HG03095 (cell line): ENCODE measurements around the gene ZBTB49.
"Not testable (repeated sequence)": the region's sequence is repeated elsewhere in the genome, so short reads cannot be mapped to it uniquely, and the experiment has no call there.

Source experiments
- ATAC-seq: cut with Tn5 transposase; IDR thresholded peaks from one replicate; pipeline ENCODE4 v1.9.1; 2021; ENCODE audit warnings: moderate library complexity; ENCODE audit not compliant: unreplicated experiment

The ZBTB49 gene, protein sequence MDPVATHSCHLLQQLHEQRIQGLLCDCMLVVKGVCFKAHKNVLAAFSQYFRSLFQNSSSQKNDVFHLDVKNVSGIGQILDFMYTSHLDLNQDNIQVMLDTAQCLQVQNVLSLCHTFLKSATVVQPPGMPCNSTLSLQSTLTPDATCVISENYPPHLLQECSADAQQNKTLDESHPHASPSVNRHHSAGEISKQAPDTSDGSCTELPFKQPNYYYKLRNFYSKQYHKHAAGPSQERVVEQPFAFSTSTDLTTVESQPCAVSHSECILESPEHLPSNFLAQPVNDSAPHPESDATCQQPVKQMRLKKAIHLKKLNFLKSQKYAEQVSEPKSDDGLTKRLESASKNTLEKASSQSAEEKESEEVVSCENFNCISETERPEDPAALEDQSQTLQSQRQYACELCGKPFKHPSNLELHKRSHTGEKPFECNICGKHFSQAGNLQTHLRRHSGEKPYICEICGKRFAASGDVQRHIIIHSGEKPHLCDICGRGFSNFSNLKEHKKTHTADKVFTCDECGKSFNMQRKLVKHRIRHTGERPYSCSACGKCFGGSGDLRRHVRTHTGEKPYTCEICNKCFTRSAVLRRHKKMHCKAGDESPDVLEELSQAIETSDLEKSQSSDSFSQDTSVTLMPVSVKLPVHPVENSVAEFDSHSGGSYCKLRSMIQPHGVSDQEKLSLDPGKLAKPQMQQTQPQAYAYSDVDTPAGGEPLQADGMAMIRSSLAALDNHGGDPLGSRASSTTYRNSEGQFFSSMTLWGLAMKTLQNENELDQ

DNA sequence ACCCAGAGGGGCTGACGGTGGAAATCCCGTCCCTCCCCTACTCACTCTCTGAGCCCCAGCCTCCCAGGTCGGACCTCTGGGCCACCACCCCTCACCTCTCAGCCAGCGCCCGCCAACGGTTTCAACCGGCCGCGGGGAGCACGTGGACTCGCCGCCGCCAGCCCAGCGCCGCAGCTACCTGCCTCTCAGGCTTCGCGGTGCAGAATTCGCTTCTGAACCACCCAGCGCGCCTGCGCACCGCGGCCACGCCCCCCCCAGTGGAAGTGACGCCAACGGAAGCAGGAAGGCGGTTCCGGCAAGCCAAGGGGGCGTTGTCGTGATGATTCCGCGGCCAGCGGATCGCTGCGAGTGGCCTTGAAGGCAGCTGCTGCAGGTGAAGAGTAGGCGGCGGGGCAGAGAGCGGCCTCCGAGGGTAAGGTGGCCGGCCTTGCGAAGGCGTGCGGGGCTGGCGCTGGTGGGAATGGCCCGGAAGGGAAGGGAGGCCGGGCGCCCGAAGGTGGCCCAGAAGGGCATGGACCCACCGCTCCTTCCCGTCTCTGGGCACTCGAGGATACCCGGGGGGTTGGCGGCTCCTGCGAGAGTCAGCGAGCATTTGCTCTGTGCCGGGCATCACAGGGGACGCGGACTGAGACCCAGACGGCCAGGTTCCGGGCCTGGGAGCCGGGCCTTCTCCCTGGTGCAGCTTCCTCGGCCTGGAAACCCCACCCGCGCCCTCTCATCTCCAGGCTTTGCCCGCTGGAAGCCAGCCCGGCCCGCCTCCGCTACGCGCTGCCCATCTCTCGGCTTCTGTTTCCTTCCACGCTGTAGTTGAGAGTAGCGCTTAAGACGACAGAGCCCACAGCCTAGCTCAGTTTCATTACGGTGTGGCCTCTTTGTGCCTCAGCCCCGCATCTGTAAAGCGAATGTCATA lies at the start of gene ZBTB49, which contains the start of gene LYAR:
TSS of gene ZBTB49 (plus strand) at position 311 of the 910 bp plus-strand sequence. CDS start 9,695 bp downstream, outside the sequence.
TSS of gene LYAR (minus strand) at position 214 of the 910 bp plus-strand sequence. CDS start 6,412 bp downstream, outside the sequence.
- peak; percentile 93 for ATAC-seq

DNA sequence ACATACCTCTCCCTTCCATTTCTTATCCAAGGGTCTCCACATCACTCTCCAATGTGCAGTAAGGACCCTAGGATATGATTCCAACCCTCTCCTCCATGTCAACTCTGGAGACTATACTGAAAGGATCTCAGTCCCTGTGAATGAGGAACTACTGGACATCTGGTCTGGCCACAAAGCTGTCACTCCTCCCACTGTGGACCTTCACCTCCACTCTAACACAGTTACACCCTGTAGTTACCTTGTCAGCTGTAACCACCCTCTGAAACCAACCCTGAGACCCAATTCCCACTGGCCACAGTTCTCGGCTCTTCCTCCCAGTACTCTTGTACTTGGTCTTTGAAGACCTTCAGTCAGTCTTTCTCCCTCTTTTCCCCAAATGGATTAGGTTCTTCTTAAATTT lies 44.9 kb upstream of the ZBTB49 start:
- no peak for ATAC-seq

DNA sequence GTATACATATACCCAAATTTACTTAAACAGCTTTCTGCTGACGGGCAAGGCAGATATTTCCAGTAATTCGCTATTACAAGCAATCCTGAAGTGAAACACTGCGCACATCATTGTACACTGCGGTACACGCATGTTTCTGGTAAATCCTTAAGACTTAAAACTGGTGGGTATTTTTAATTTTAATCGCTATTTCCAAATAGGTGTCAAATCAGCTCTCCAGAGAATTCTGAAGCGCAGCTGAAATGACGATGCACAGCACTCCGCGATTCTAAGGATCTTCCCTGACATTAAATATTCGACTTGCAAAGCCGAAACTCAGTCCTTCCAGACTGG lies 42.4 kb upstream of the ZBTB49 start:
- ATAC-seq: peak; percentile 11

DNA sequence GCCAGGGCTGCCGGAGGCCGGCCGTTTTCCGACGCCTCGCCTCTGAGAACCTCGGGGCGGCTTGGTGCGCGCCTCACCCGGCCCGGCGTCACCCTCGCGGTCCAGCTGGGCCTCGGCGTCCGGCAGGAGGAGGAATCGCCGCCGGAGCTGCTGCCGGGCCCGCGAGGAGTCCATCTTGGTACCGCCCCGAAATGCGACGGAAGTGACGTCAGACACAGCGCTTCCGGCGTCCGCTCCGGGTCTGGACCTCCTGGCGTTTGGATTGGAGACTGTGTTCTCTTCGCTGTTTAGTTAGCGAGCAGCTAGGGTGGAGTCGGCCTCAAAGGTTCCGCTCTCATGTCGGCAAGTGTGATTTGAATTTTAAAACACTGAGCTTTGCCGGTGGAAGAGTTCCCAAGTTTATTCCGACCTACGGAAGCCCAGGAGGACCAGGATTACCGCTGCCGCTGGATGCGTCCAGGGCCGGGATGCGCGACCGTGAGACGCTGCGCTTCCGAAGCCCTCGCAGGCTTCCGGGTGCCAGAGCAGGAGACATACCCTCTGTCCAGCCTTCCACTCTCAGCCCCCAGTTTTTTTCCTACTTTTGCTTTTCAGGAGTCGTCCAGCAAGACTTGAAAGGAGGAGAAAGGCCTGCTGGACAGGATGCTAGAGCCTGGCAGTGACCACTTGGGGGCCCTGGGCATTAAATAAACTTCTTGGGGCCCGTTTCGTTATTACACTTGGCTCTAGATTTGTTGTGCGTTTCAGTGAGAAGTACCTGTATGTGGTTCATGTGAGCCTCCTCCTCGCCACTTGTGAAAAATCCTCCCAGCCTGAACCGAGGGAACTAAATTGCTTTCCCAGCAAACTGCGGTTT lies 41.8 kb upstream of the ZBTB49 start, which contains the start of gene TMEM128:
TSS of gene TMEM128 (minus strand) at position 195 of the 856 bp plus-strand sequence. CDS start at position 174, 21 bp downstream.
- ATAC-seq: peak; percentile 94

DNA sequence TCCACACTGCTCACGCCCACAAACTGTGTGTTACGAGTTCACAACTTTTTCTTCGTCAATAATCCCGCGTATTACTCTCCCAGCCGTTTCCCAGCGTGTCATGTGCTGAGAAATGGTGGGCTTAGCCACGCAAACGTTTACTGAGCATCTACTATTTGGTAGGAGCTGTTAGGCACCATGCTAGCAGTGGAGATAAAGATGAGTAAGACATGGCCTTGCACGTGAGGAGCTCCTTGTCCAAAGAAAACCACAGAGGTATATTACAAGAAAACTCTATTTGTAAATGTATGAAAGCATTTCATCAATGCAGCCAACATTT lies 41.2 kb upstream of the ZBTB49 start:
- ATAC-seq: no peak

DNA sequence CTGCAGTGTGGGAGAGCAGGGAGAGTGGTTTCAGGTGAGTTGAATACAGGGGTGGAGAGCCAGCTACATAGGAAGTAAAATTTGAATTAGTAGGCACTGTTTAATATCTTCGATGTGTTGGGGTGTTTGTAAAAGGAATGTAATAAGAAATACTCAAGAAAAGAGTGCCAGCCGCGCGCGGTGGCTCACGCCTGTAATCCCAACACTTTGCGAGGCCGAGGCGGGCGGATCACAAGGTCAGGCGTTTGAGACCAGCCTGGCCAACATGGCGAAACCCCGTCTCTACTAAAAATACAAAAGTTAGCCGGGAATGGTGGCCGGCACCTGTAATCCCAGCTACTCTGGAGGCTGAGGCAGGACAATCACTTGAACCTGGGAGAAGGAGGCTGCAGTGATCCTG lies 40.7 kb upstream of the ZBTB49 start:
- ATAC-seq: not testable (repeated sequence)

DNA sequence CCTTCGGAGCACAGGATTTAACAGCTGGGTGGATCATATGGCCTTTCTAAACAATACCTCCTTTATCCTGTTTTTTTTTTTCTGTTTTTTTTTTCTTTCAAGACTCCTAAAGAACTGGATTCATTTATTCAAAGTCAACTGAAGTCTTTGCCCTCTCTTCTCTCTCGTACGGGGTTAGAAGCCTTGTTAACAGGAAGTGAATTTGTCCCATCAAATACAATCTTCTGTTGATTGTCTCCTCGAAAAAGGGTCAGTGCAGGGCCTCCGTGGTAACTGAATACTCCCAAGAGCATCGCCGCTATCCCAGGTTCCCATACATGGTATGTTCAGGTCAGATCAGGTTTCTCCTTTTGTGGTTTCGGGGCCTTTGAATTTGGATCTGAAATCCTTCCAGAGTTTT lies 40.2 kb upstream of the ZBTB49 start:
- ATAC-seq: no peak

DNA sequence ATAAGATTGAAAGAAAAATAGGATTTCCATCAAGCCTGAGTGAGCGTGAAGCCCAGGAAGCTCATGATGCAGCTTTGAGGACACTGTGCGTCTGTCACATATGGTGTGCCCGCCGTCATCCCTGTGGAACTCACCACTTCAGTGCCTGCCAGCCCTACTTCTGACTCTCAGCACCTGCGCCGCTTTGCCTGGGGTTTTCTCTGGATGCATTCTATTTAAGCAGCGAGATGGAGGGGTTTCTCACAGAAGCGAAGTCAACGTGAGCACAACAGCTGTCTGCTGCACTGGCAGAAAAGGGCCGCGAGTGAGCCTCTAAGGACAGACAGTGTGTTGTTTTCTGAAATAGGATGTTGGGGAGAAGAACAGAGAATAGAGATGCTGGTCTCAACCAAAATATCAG lies 35.9 kb upstream of the ZBTB49 start:
- ATAC-seq: no peak

DNA sequence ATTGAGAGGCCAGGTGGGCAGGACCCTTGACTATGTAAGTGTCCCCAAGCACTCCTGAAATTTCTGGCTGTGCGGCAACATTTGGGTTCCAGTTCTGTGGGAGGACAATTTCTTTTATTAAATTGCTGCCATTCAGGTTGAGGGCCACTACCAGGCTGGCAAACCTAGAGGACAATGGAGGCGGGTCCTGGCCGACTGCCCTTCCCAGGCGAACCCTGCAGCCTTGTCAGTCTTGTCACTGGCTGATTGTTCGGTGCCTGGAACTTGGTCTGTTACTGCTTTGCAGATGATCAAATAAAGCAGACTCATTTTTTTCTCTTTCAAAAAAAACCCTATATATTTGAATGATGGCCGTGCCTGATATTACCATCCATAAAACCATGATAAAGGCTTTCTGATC lies 35.4 kb upstream of the ZBTB49 start:
- ATAC-seq: no peak

DNA sequence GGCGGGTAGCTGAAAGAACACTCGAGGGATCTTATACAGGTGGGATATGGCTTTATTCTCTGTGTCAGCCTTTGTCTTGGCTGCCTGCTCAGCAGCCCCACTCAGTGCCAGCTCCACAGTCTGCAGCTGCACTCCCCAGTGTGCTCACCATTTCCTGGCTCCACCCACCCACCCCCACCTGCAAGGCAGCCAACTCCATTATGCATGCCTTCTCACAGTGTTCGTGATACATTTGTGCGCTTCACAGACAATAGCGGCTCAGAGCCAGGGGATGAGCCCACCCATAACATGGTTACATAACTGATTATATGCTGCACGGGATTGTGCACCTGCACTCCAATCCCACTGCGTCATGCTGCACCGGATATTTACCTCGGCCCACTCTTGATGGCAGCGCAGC lies 33.3 kb upstream of the ZBTB49 start:
- ATAC-seq: no peak

DNA sequence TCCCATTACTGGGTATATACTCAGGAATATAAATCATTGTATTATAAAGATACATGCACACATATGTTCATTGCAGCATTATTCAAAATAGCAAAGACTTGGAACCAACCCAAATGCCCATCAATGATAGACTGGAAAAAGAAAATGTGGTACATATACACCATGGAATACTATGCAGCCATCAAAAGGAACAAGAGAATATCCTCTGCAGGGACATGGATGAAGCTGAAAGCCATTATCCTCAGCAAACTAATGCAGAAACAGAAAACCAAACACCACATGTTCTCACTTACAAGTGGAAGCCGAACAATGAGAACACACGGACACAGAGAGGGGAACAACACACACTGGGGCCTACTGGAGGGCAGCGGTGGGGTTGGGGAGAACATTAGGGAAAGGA lies 32.3 kb upstream of the ZBTB49 start:
- ATAC-seq: not testable (repeated sequence)

DNA sequence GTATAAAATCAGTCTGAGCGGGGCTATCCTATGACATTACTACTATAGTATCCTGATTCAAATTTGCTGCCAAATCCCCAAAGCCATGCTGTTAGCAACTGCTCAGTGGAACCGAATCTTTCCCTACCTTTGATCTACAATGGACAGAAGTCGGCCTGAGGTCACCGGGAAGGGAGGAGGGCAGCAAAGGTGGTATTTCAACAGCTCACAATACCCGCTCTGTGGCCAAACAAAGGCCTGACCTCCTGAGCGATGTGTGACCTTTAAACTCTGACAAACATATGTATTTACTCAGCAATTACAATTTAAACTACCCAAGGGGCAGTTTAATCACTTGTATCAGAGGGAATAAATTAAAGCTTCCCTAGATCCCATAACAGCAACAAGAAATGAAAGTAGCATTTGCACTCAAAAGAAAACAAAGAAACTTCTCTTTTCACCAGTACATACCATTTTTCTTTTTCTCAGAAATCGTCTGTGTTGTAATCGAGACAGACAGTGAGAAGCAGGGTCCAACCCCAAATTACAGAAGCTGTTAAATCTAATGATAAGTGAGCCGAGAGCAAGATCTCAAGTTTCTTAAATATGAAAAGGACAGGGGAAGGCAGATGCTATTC lies 30.5 kb upstream of the ZBTB49 start:
- ATAC-seq: no peak

DNA sequence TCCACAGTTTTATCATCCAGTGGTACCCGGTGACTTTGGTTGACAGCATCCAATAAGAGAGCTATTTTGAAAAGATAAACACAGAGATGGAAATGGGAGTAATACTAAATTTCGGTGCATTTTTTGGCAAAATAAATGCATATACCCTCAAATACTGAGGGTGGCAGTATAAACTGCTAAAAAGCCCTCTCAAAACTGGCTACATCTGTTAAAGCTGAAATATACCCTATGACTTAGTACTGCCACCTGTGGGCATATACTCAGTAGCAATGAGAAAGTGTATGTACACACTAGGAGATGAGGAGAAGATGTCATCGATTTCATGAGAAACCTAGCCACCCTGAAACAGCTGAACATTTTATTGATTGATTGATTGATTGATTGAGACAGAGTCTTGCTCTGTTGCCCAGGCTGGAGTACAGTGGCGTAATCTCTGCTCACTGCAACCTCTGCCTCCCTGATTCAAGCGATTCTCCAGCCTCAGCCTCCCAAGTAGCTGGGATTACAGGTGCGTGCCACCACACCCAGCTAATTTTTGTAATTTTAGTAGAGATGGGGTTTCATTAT lies 29.8 kb upstream of the ZBTB49 start:
- ATAC-seq: no peak

DNA sequence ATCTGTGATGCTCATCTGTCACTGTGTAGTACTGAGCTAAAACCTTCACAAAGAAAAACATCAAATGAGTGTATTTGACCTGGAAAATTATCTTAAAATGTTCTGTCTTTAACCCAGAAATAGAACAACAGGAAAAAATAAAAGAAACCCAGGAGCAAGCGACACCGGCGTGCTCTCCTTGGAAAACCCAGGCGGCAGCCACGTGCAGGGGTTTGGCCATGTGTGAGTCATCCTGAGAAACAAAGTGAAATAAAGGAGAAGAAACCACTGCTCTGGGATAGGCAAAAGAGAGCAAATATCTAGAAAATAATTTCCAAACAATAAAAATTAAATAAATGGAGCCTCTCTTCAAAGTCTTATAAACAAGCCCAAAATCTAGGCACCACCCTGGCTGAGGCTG lies 22.1 kb upstream of the ZBTB49 start:
- ATAC-seq: no peak

DNA sequence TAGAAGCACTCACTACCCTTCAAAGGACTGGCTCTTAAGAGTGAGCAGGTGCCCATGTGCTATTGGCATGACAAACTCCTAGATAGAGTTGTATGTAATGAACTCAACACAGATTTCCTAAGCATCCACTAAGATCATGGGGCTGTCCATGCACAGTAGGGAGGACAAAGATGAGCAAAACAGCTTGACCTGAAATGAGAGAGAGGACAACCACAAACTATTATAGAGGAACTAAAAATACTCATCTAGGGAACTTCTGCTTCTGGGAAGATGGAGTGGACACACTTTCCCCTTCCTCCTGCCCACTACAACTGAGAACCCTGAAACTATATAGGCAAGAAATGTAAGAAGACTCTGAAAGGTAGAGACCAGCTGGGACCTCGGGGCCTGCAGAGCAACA lies 21.3 kb upstream of the ZBTB49 start:
- ATAC-seq: no peak

DNA sequence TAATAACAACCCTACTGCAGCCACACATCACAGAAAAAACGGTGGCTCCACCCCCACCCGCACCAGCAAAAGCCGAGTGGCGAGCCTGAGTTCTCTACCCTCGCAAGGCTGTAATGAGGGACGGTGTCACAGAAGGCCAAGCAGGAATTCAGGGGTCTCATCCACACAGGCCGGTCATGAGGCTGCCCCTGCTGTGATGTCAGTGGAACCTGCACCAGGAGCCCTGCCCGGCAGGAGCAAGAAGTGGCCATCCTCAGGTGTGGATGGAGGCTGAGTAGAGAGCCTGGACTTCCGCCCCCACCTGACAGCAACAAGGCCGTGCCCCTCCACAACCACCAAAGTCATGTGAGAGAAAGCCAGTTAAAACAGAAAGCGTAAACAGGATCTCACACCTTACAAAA lies 20.7 kb upstream of the ZBTB49 start:
- no peak for ATAC-seq

DNA sequence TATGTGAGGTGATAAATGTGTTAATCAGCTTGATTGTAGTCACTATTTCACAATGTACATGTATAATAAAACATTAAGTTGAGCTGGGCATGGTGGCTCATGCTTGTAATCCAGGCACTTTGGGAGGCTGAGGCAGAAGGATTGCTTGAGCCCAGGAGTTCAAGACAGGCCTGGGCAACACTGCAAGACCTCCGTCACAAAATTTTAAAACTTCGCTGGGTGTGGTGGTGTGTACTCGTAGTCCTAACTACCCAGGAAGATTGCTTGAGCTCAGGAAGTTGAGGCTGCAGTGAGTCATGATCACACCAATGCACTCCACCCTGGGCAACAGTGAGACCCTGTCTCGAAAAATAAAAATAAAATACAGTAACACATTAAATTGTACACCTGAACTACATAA lies 20.2 kb upstream of the ZBTB49 start:
- no peak for ATAC-seq

DNA sequence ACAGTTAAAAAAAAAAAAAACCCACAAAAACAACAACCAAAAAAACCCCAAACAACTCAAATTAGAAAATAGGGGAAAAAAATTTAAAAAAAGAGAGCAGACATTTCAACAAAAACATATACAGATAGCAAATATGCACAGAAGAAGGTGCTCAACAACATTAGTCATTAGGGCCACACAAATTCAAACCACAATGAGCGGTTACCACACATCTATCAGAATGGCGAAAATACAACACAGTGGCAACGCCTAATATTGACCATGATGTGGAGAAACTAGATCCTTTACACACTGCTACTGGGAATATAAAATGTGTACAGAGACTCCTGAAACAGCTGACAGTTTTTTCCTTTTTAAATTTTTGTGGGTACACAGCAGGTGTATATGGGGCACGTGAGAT lies 19.5 kb upstream of the ZBTB49 start:
- no peak for ATAC-seq

DNA sequence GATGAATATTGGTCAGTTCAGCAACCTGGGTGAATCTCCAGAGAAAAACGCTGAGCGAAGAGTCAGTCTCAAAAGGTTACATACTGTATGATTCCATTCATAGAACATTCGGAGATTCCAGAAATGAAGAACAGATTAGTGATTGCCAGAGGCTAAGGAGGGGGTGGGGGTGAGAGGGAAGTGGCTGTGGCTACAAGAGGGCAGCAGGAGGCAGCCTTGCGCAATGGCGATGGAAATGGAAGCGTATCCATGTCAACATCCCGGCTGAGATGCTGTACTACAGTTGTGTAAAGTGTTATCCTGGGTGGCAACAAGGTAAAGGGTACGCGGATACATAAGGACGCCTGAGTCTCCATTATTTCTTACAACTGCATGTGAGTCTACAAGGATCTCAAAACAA lies 18.1 kb upstream of the ZBTB49 start:
- no peak for ATAC-seq

DNA sequence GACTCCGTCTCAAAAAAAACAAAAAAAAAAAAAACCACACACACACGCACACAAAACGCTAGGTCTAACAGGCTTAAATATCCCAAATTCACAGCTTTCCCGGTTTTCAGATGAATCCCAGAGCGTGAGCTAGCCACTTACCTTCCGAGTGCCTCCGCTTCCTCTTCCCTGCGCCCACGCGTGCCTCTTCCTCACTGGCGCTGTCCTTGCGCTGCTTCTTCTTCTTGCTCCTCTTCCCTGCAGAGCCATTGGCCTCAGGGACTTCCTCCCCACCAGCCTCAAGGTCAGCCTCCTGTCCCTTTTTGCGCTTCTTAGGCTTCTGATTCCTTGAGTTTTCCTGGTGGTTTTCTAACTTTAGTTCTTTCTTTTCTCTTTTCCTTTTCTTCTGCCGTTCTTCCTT lies 15.8 kb upstream of the ZBTB49 start:
- ATAC-seq: no peak
